GM23338 (cell line): ENCODE data around the gene SMOC2. TPM values are rescaled to one million over a fixed set of nuclear protein-coding genes. Genes with fewer than 3 reads are reported as not detected.

Experiments
- ATAC-seq: fragments of 200-7000 bp; cut with Tn5 transposase; 3 replicates; pipeline ENCODE4 v1.9.1; 2020
- DNase-seq: peaks from one replicate; pipeline ENCODE4 v3.0.0-alpha.2; 2015; ENCODE audit warnings: low spot score
- H2AFZ ChIP-seq: fragments of 200-600 bp; sonication (generic); 2 replicates; pipeline ENCODE4 v1.8.0; 2016; ENCODE audit warnings: antibody characterized with exemption, mild to moderate bottlenecking, moderate library complexity
- H3F3A ChIP-seq: fragments of 200-600 bp; sonication (generic); replicated peaks from 2 replicates; pipeline ENCODE4 v1.8.0; 2017; ENCODE audit warnings: antibody characterized with exemption, mixed run types, low read depth
- H3K27ac ChIP-seq: fragments of 200-600 bp; sonication (generic); 2 replicates; pipeline ENCODE4 v1.6.1; 2016; ENCODE audit warnings: low read depth
- H3K27me3 ChIP-seq: fragments of 200-600 bp; sonication (generic); 2 replicates; pipeline ENCODE4 v1.8.0; 2016; ENCODE audit warnings: mild to moderate bottlenecking, mixed run types, moderate library complexity; ENCODE audit not compliant: insufficient read depth
- H3K36me3 ChIP-seq: fragments of 200-600 bp; sonication (generic); 2 replicates; pipeline ENCODE4 v1.8.0; 2016; ENCODE audit warnings: mild to moderate bottlenecking; ENCODE audit not compliant: insufficient read depth
- H3K4me1 ChIP-seq: fragments of 200-600 bp; sonication (generic); 2 replicates; pipeline ENCODE4 v1.8.0; 2016; ENCODE audit warnings: mild to moderate bottlenecking, moderate library complexity; ENCODE audit not compliant: insufficient read depth
- H3K4me2 ChIP-seq: fragments of 200-600 bp; sonication (generic); 2 replicates; pipeline ENCODE4 v1.7.1; 2017; ENCODE audit warnings: mixed run types
- H3K4me3 ChIP-seq: fragments of 200-600 bp; sonication (generic); 2 replicates; pipeline ENCODE4 v1.6.1; 2016; ENCODE audit warnings: mixed run types
- H3K79me2 ChIP-seq: fragments of 200-600 bp; sonication (generic); replicated peaks from 2 replicates; pipeline ENCODE4 v1.8.0; 2017; ENCODE audit warnings: mild to moderate bottlenecking; ENCODE audit not compliant: insufficient read depth
- H3K9me2 ChIP-seq: fragments of 200-600 bp; sonication (generic); 2 replicates; pipeline ENCODE4 v1.8.0; 2017; ENCODE audit not compliant: insufficient read depth
- H4K20me1 ChIP-seq: fragments of 200-600 bp; sonication (generic); replicated peaks from 2 replicates; pipeline ENCODE4 v1.8.0; 2017; ENCODE audit warnings: mild to moderate bottlenecking; ENCODE audit not compliant: insufficient read depth
- H3K27ac Mint-ChIP-seq: 2 replicates; pipeline ENCODE4 v1.8.0; 2020; ENCODE audit warnings: inconsistent platforms, mild to moderate bottlenecking, moderate library complexity, mixed read lengths
- H3K27me3 Mint-ChIP-seq: 3 replicates; pipeline ENCODE4 v1.8.0; 2022; ENCODE audit warnings: low read depth, mild to moderate bottlenecking, moderate library complexity, mixed read lengths, inconsistent platforms; ENCODE audit not compliant: insufficient read depth, poor library complexity
- H3K36me3 Mint-ChIP-seq: 3 replicates; pipeline ENCODE4 v1.8.0; 2021; ENCODE audit warnings: low read depth, mild to moderate bottlenecking, inconsistent platforms, moderate library complexity, mixed read lengths
- H3K4me1 Mint-ChIP-seq: 3 replicates; pipeline ENCODE4 v1.8.0; 2020; ENCODE audit warnings: mild to moderate bottlenecking, inconsistent platforms, mixed read lengths
- H3K4me3 Mint-ChIP-seq: 3 replicates; pipeline ENCODE4 v1.8.0; 2021; ENCODE audit warnings: moderate library complexity, mild to moderate bottlenecking, inconsistent platforms, mixed read lengths
- H3K9me3 Mint-ChIP-seq: 3 replicates; pipeline ENCODE4 v1.8.0; 2020; ENCODE audit warnings: moderate library complexity, mild to moderate bottlenecking, inconsistent platforms, mixed read lengths
- EZH2phosphoT487 ChIP-seq: fragments of 200-600 bp; sonication (generic); IDR thresholded peaks from one replicate; pipeline ENCODE4 v1.8.1; 2018; ENCODE audit warnings: antibody characterized with exemption; ENCODE audit not compliant: unreplicated experiment
- JUNB ChIP-seq: IDR thresholded peaks from one replicate; pipeline ENCODE4 v1.6.1; 2016; ENCODE audit warnings: antibody characterized with exemption; ENCODE audit not compliant: unreplicated experiment
- NANOG ChIP-seq: IDR thresholded peaks from 2 replicates; pipeline ENCODE4 v1.6.1; 2016; ENCODE audit warnings: antibody characterized with exemption, borderline replicate concordance
- ZNF331 ChIP-seq: fragments of 250-450 bp; sonication (Bioruptor Pico); IDR thresholded peaks from 2 replicates; pipeline ENCODE4 v1.5.0; 2020; ENCODE audit warnings: low read depth, mild to moderate bottlenecking, moderate library complexity
- polyA plus RNA-seq: library from polyadenylated mRNA; unstranded; fragments of >200 nt; fragmentation: Nextera tagmentation; extraction: Ambion mirVana; gene quantifications from 2 replicates; pipeline ENCODE4 v1.2.1, GENCODE V29; 2016
- total RNA-seq: library from RNA; depleted of rRNA; stranded (reverse); fragments of >200 nt; shearing (Covaris generic); gene quantifications from 2 replicates; pipeline ENCODE4 v1.2.3, GENCODE V29; 2014
- TF ChIP-seq, protein P1 (sequence below), 2 experiments: fragments of 200-600 bp in 1 of 2; sonication (generic) in 1 of 2; conservative IDR thresholded peaks; 2 replicates each; pipeline versions ENCODE4 v1.5.1 to v1.6.1; 2016 to 2017; ENCODE audit warnings: antibody characterized with exemption in 2 of 2, low read depth in 2 of 2, mild to moderate bottlenecking in 2 of 2, moderate library complexity in 1 of 2
- TF ChIP-seq, protein P2 (sequence below): IDR thresholded peaks from one replicate; pipeline ENCODE4 v1.6.1; 2018; ENCODE audit warnings: antibody characterized with exemption; ENCODE audit not compliant: unreplicated experiment
- TF ChIP-seq, protein P3 (sequence below): fragments of 250-450 bp; sonication (Bioruptor Pico); IDR thresholded peaks from 2 replicates; pipeline ENCODE4 v1.5.0; 2020; ENCODE audit warnings: mild to moderate bottlenecking, moderate library complexity

SMOC2 gene
- total and polyA plus RNA-seq, 2 experiments from 2014 or later = 4.3 to 6.5 TPM

DNA sequence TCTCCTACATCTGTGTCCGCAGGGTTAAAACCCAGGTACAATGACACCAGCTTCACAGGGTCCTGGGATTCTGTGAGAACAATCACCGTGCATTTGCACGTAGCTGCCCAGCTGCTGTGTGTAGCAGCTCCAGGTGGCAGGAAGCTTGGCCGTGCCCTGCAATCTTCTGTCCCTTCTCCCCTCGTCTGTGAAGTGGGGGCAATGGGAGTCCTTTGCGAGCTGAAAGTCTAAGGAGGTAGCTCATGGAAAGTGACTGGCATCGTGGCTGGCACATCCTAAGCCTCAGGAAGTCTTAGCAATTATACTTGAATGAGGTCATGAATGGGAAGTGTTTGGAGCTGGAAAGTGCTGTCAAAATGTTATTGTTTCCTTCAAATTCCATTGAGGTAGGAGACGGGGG lies 137.1 kb downstream of the SMOC2 start:
- DNase-seq = no peak
- Histone ChIP-seq H3K4me2 (no peak overlapping the region), H3K27me3 (no peaks in the 10 kb centered on the region), H2AFZ (no peak overlapping the region), H3K36me3 (no peaks in the 10 kb centered on the region), H3K79me2 (no peaks in the 10 kb centered on the region), H3K4me1 (no peaks in the 10 kb centered on the region), H3F3A (no peaks in the 10 kb centered on the region), H4K20me1 (no peaks in the 10 kb centered on the region), H3K4me3 (no peak overlapping the region), H3K9me2 (no peaks in the 10 kb centered on the region), H3K27ac (no peak overlapping the region)
- H3K27me3 Mint-ChIP-seq = peaks cover 6% of the 10 kb centered on the region
- no peak for ATAC-seq
- no peak overlapping the region for H3K27ac Mint-ChIP-seq
- no peaks in the 10 kb centered on the region for H3K9me3 Mint-ChIP-seq
- H3K4me1 Mint-ChIP-seq = peaks cover 17% of the 10 kb centered on the region
- no peaks in the 10 kb centered on the region; the same call in 2 of the 3 replicates for H3K36me3 Mint-ChIP-seq
- H3K4me3 Mint-ChIP-seq = no peak overlapping the region
- TF ChIP-seq, protein P1, sequence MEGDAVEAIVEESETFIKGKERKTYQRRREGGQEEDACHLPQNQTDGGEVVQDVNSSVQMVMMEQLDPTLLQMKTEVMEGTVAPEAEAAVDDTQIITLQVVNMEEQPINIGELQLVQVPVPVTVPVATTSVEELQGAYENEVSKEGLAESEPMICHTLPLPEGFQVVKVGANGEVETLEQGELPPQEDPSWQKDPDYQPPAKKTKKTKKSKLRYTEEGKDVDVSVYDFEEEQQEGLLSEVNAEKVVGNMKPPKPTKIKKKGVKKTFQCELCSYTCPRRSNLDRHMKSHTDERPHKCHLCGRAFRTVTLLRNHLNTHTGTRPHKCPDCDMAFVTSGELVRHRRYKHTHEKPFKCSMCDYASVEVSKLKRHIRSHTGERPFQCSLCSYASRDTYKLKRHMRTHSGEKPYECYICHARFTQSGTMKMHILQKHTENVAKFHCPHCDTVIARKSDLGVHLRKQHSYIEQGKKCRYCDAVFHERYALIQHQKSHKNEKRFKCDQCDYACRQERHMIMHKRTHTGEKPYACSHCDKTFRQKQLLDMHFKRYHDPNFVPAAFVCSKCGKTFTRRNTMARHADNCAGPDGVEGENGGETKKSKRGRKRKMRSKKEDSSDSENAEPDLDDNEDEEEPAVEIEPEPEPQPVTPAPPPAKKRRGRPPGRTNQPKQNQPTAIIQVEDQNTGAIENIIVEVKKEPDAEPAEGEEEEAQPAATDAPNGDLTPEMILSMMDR (conservative IDR thresholded peaks at IDR 0.05; ENCODE audit: low read depth in 2 of 2) = no peak

DNA sequence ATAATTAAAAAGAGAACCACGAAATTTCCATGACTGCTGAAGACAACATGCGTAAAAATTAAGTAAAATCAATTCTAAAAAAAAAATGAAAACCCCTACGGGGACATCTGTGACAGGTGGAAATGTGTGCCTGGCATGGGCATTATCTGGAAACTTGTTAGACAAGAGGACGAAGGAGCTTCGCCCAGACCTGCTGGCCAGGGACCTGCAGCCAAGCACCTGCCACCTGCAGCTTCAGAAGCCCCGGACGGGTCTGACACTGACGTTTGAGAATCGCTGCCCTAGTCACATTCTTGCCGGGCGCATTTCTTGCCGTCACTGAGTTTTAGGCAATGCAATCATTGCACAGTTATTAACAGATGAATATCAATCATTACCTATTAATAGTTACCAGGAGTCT lies 140.3 kb downstream of the SMOC2 start:
- Mint-ChIP-seq H3K36me3 (no peaks in the 10 kb centered on the region; the same call in 2 of the 3 replicates), H3K4me3 (no peak overlapping the region), H3K27ac (no peak overlapping the region), H3K27me3 (peaks cover 3% of the 10 kb centered on the region), H3K9me3 (no peaks in the 10 kb centered on the region), H3K4me1 (peaks cover 16% of the 10 kb centered on the region)
- TF ChIP-seq, protein P1 (conservative IDR thresholded peaks at IDR 0.05; ENCODE audit: low read depth in 2 of 2) = no peak
- TF ChIP-seq NANOG (no peak), ZNF331 (CRISPR knock-in tag) (no peak), EZH2phosphoT487 (no peak), JUNB (no peak)
- TF ChIP-seq, protein P2, sequence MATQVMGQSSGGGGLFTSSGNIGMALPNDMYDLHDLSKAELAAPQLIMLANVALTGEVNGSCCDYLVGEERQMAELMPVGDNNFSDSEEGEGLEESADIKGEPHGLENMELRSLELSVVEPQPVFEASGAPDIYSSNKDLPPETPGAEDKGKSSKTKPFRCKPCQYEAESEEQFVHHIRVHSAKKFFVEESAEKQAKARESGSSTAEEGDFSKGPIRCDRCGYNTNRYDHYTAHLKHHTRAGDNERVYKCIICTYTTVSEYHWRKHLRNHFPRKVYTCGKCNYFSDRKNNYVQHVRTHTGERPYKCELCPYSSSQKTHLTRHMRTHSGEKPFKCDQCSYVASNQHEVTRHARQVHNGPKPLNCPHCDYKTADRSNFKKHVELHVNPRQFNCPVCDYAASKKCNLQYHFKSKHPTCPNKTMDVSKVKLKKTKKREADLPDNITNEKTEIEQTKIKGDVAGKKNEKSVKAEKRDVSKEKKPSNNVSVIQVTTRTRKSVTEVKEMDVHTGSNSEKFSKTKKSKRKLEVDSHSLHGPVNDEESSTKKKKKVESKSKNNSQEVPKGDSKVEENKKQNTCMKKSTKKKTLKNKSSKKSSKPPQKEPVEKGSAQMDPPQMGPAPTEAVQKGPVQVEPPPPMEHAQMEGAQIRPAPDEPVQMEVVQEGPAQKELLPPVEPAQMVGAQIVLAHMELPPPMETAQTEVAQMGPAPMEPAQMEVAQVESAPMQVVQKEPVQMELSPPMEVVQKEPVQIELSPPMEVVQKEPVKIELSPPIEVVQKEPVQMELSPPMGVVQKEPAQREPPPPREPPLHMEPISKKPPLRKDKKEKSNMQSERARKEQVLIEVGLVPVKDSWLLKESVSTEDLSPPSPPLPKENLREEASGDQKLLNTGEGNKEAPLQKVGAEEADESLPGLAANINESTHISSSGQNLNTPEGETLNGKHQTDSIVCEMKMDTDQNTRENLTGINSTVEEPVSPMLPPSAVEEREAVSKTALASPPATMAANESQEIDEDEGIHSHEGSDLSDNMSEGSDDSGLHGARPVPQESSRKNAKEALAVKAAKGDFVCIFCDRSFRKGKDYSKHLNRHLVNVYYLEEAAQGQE = no peak
- TF ChIP-seq, protein P3, sequence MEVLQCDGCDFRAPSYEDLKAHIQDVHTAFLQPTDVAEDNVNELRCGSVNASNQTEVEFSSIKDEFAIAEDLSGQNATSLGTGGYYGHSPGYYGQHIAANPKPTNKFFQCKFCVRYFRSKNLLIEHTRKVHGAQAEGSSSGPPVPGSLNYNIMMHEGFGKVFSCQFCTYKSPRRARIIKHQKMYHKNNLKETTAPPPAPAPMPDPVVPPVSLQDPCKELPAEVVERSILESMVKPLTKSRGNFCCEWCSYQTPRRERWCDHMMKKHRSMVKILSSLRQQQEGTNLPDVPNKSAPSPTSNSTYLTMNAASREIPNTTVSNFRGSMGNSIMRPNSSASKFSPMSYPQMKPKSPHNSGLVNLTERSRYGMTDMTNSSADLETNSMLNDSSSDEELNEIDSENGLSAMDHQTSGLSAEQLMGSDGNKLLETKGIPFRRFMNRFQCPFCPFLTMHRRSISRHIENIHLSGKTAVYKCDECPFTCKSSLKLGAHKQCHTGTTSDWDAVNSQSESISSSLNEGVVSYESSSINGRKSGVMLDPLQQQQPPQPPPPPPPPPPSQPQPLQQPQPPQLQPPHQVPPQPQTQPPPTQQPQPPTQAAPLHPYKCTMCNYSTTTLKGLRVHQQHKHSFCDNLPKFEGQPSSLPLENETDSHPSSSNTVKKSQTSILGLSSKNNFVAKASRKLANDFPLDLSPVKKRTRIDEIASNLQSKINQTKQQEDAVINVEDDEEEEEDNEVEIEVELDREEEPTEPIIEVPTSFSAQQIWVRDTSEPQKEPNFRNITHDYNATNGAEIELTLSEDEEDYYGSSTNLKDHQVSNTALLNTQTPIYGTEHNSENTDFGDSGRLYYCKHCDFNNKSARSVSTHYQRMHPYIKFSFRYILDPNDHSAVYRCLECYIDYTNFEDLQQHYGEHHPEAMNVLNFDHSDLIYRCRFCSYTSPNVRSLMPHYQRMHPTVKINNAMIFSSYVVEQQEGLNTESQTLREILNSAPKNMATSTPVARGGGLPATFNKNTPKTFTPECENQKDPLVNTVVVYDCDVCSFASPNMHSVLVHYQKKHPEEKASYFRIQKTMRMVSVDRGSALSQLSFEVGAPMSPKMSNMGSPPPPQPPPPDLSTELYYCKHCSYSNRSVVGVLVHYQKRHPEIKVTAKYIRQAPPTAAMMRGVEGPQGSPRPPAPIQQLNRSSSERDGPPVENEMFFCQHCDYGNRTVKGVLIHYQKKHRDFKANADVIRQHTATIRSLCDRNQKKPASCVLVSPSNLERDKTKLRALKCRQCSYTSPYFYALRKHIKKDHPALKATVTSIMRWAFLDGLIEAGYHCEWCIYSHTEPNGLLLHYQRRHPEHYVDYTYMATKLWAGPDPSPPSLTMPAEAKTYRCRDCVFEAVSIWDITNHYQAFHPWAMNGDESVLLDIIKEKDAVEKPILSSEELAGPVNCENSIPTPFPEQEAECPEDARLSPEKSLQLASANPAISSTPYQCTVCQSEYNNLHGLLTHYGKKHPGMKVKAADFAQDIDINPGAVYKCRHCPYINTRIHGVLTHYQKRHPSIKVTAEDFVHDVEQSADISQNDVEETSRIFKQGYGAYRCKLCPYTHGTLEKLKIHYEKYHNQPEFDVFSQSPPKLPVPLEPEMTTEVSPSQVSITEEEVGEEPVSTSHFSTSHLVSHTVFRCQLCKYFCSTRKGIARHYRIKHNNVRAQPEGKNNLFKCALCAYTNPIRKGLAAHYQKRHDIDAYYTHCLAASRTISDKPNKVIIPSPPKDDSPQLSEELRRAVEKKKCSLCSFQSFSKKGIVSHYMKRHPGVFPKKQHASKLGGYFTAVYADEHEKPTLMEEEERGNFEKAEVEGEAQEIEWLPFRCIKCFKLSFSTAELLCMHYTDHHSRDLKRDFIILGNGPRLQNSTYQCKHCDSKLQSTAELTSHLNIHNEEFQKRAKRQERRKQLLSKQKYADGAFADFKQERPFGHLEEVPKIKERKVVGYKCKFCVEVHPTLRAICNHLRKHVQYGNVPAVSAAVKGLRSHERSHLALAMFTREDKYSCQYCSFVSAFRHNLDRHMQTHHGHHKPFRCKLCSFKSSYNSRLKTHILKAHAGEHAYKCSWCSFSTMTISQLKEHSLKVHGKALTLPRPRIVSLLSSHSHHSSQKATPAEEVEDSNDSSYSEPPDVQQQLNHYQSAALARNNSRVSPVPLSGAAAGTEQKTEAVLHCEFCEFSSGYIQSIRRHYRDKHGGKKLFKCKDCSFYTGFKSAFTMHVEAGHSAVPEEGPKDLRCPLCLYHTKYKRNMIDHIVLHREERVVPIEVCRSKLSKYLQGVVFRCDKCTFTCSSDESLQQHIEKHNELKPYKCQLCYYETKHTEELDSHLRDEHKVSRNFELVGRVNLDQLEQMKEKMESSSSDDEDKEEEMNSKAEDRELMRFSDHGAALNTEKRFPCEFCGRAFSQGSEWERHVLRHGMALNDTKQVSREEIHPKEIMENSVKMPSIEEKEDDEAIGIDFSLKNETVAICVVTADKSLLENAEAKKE (CRISPR knock-in tag) = no peak
- Histone ChIP-seq H3K79me2 (no peaks in the 10 kb centered on the region), H4K20me1 (no peaks in the 10 kb centered on the region), H3K4me3 (no peak overlapping the region), H3K36me3 (no peaks in the 10 kb centered on the region), H3K27ac (no peak overlapping the region), H2AFZ (no peak overlapping the region), H3F3A (no peaks in the 10 kb centered on the region), H3K4me1 (no peaks in the 10 kb centered on the region), H3K9me2 (no peaks in the 10 kb centered on the region), H3K4me2 (no peak overlapping the region), H3K27me3 (no peaks in the 10 kb centered on the region)
- DNase-seq (no peak), ATAC-seq (no peak)
